ENCODE results near the gene PAN2. TPM values are rescaled to one million over a fixed set of nuclear protein-coding genes. Genes with fewer than 3 reads are reported as not detected.
A peak's percentile ranks its signal among the peaks of the same experiment; 100 is the strongest.

Gene PAN2, protein sequence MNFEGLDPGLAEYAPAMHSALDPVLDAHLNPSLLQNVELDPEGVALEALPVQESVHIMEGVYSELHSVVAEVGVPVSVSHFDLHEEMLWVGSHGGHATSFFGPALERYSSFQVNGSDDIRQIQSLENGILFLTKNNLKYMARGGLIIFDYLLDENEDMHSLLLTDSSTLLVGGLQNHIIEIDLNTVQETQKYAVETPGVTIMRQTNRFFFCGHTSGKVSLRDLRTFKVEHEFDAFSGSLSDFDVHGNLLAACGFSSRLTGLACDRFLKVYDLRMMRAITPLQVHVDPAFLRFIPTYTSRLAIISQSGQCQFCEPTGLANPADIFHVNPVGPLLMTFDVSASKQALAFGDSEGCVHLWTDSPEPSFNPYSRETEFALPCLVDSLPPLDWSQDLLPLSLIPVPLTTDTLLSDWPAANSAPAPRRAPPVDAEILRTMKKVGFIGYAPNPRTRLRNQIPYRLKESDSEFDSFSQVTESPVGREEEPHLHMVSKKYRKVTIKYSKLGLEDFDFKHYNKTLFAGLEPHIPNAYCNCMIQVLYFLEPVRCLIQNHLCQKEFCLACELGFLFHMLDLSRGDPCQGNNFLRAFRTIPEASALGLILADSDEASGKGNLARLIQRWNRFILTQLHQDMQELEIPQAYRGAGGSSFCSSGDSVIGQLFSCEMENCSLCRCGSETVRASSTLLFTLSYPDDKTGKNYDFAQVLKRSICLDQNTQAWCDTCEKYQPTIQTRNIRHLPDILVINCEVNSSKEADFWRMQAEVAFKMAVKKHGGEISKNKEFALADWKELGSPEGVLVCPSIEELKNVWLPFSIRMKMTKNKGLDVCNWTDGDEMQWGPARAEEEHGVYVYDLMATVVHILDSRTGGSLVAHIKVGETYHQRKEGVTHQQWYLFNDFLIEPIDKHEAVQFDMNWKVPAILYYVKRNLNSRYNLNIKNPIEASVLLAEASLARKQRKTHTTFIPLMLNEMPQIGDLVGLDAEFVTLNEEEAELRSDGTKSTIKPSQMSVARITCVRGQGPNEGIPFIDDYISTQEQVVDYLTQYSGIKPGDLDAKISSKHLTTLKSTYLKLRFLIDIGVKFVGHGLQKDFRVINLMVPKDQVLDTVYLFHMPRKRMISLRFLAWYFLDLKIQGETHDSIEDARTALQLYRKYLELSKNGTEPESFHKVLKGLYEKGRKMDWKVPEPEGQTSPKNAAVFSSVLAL
- total RNA-seq (10 to 100 TPM; 40.1 to 83.5 TPM), polyA plus RNA-seq (10 to 100 TPM in 1 of 2 donors, 1 to 10 TPM in 1; 6.1 to 73.2 TPM)
- long read RNA-seq, donor 1, full-length matches to known transcripts, result 3 of 8 reads
- long read RNA-seq, donor 1, partial matches to known transcripts, result 4 of 8 reads
- long read RNA-seq, donor 1, other reads (novel, unspliced or antisense), result 1 of 8 reads
- long read RNA-seq, donor 2, full-length matches to known transcripts, result 1 of 13 reads
- long read RNA-seq, donor 2, partial matches to known transcripts, result 7 of 13 reads
- long read RNA-seq, donor 2, other reads (novel, unspliced or antisense), result 5 of 13 reads

DNA sequence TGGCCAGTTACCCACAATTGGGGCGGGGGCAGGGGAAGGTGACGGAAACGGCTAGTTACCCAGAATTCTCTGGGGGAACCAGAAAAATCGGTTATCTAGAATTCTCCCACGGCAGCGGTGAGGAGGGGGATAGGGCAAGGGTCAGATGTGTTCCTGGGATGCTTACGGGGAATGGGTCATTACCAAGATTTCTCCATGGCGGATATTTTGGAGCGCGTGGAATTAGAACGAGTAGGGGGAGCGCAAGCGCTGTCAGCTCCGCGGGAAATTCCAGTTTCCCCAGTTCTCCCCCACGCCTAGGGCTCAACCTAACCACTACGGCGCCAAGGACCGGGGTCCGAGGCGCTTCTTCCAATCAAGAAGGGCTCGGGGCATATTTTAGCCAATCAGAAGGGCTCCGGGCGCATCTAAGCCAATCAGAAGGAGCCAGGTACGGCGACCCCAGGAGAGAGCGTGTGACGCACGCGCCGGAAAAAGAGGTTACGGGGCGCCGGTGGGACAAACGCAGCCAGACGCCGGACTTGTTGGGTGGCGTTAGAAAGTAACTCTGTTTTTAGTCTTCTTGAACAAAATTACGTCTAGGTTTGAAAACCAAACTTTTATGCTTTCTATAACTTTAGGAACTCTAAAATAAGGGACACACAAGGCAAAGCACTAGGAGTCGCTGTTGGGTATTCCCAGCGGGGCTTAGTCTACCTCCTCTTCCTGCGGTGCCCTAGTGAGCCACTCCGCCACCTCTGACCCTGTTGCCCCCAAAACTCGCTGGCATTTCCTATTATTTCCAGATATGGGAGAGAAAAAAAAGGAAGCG is at the start of gene PAN2:
TSS of gene PAN2 (minus strand) at position 322 of the 811 bp plus-strand sequence. CDS start 906 bp downstream, outside the sequence.
- Histone ChIP-seq H3K4me3 (ENCODE audit: low read length in 2 of 2) (peak within 1 kb of the TSS; percentile 55 to 65), H3K4me1 (ENCODE audit: control insufficient read depth in 1 of 2, insufficient read depth in 2 of 2, low read length in 2 of 2) (no peaks in the 10 kb centered on the region), H3K27ac (ENCODE audit: low read depth in 1 of 2, low read length in 2 of 2) (peak within 1 kb of the TSS; percentile 84 to 87), H3K36me3 (ENCODE audit: control insufficient read depth in 1 of 2, insufficient read depth in 2 of 2, low read length in 1 of 2) (no peaks in the 10 kb centered on the region), H3K27me3 (ENCODE audit: control insufficient read depth in 1 of 2, insufficient read depth in 2 of 2, low read length in 1 of 2) (no peaks in the 10 kb centered on the region), H3K9me3 (ENCODE audit: control insufficient read depth, low read length) (no peaks in the 10 kb centered on the region)
- 0 to 1% methylated on average over 45 of the region's 45 CpGs for WGBS, 2 donors
- DNase-seq (peak; percentile 97), ATAC-seq (ENCODE audit: low FRiP score) (peak; percentile 97)
- intact Hi-C loops (cut with DNase I), result no loop called here

- DNase-seq (peak in 1 of 2 donors; percentile 17), ATAC-seq (ENCODE audit: low FRiP score) (no peak)
- no peaks in the 10 kb centered on the region for H3K4me1 ChIP-seq (ENCODE audit: control insufficient read depth in 1 of 2, insufficient read depth in 2 of 2, low read length in 2 of 2)
- WGBS, 2 donors, result 93 to 94% methylated on average over 16 of the region's 16 CpGs
- H3K4me3 ChIP-seq (ENCODE audit: low read length in 2 of 2), result no peak overlapping the region
- intact Hi-C loops (cut with DNase I), result no loop called here
- no peaks in the 10 kb centered on the region for H3K9me3 ChIP-seq (ENCODE audit: control insufficient read depth, low read length)
- no peak overlapping the region for H3K27ac ChIP-seq (ENCODE audit: low read depth in 1 of 2, low read length in 2 of 2)
- H3K36me3 ChIP-seq (ENCODE audit: control insufficient read depth in 1 of 2, insufficient read depth in 2 of 2, low read length in 1 of 2), result no peaks in the 10 kb centered on the region
- H3K27me3 ChIP-seq (ENCODE audit: control insufficient read depth in 1 of 2, insufficient read depth in 2 of 2, low read length in 1 of 2), result no peaks in the 10 kb centered on the region
These were observed 48.8 kb upstream of the PAN2 start for GRCh38 chr12:56382611-56383010.

DNA sequence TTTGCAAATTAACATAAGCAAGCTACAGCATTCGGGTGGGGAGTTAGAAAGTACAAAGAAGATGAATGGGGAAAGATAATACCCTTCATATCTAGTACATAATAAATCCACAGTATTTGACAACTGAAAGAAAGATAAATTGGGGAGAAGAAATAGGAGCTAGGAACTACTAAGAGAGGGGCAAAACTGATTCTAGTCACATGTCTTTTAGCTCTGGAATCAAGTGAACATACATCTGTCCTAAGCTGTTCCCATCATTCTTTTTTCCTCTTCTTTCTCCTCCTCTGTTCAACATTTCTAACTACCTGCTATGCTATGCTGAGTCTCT is 44.2 kb upstream of the PAN2 start:
- DNase-seq (no peak), ATAC-seq (ENCODE audit: low FRiP score) (no peak)
- H3K36me3 ChIP-seq (ENCODE audit: control insufficient read depth in 1 of 2, insufficient read depth in 2 of 2, low read length in 1 of 2), result no peaks in the 10 kb centered on the region
- no peaks in the 10 kb centered on the region for H3K4me1 ChIP-seq (ENCODE audit: control insufficient read depth in 1 of 2, insufficient read depth in 2 of 2, low read length in 2 of 2)
- no peaks in the 10 kb centered on the region for H3K27me3 ChIP-seq (ENCODE audit: control insufficient read depth in 1 of 2, insufficient read depth in 2 of 2, low read length in 1 of 2)
- H3K27ac ChIP-seq (ENCODE audit: low read depth in 1 of 2, low read length in 2 of 2), result no peak overlapping the region
- H3K4me3 ChIP-seq (ENCODE audit: low read length in 2 of 2), result no peak overlapping the region
- intact Hi-C loops (cut with DNase I), result no loop called here
- no peaks in the 10 kb centered on the region for H3K9me3 ChIP-seq (ENCODE audit: control insufficient read depth, low read length)
- WGBS, 2 donors, result 15 to 31% methylated on average over 1 of the region's 1 CpG

GRCh38 chr12:56377310-56377988 is 43.6 kb upstream of the PAN2 start:
- no peak for DNase-seq
- Histone ChIP-seq H3K36me3 (ENCODE audit: control insufficient read depth in 1 of 2, insufficient read depth in 2 of 2, low read length in 1 of 2) (no peaks in the 10 kb centered on the region), H3K4me1 (ENCODE audit: control insufficient read depth in 1 of 2, insufficient read depth in 2 of 2, low read length in 2 of 2) (no peaks in the 10 kb centered on the region), H3K27ac (ENCODE audit: low read depth in 1 of 2, low read length in 2 of 2) (no peak overlapping the region), H3K27me3 (ENCODE audit: control insufficient read depth in 1 of 2, insufficient read depth in 2 of 2, low read length in 1 of 2) (no peaks in the 10 kb centered on the region), H3K9me3 (ENCODE audit: control insufficient read depth, low read length) (no peaks in the 10 kb centered on the region), H3K4me3 (ENCODE audit: low read length in 2 of 2) (no peak overlapping the region)
- ATAC-seq (ENCODE audit: low FRiP score), result no peak
- WGBS, 2 donors, result 63 to 65% methylated on average over 4 of the region's 4 CpGs
- intact Hi-C loops (cut with DNase I), result no loop called here

DNA sequence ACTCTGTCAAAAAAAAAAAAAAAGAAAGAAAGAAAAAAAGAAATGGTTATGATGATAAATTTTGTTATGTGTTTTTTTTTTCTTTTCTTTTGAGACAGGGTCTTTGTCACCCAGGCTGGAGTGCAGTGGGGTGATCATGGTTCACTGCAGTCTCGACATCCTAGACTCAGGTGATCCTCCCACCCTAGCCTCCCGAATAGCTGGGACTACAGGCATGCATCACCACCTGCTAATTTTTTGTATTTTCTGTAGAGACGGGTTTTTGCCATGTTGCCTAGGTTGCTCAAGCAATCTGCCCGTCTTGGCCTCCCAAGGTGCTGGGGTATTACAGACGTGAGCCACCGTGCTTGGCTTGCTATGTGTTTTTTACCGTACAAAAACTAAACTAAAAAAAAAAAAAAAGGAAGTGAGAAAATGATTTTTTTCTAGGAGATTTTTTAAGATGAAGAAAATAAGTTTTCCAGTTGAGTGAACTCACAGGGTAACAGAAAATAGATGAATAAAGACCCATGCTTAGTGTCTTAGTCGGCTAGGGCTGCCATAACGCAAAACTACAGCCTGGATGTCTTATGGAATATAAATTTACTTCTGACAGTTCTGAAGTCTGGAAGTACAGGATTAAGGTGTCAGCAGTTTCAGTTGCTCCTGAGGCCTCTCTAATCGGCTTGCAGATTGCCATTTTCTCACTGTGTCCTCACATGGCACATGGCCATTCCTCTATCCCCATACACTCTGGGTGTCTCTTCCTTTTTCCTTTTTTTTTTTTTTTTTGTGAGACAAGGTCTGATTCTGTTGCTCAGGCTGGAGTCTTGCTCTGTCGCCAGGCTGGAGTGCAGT is 42.0 kb upstream of the PAN2 start:
- Histone ChIP-seq H3K27me3 (ENCODE audit: control insufficient read depth in 1 of 2, insufficient read depth in 2 of 2, low read length in 1 of 2) (no peaks in the 10 kb centered on the region), H3K4me3 (ENCODE audit: low read length in 2 of 2) (no peak overlapping the region), H3K36me3 (ENCODE audit: control insufficient read depth in 1 of 2, insufficient read depth in 2 of 2, low read length in 1 of 2) (no peaks in the 10 kb centered on the region), H3K27ac (ENCODE audit: low read depth in 1 of 2, low read length in 2 of 2) (no peak overlapping the region), H3K9me3 (ENCODE audit: control insufficient read depth, low read length) (no peaks in the 10 kb centered on the region), H3K4me1 (ENCODE audit: control insufficient read depth in 1 of 2, insufficient read depth in 2 of 2, low read length in 2 of 2) (no peaks in the 10 kb centered on the region)
- 61 to 65% methylated on average over 11 of the region's 11 CpGs for WGBS, 2 donors
- DNase-seq, result peak in 1 of 2 donors; percentile 42
- no peak for ATAC-seq (ENCODE audit: low FRiP score)
- intact Hi-C loops (cut with DNase I), result no loop called here

- 67 to 73% methylated on average over 7 of the region's 7 CpGs for whole genome bisulfite sequencing, 2 donors
- Histone ChIP-seq H3K36me3 (ENCODE audit: control insufficient read depth in 1 of 2, insufficient read depth in 2 of 2, low read length in 1 of 2) (no peaks in the 10 kb centered on the region), H3K27me3 (ENCODE audit: control insufficient read depth in 1 of 2, insufficient read depth in 2 of 2, low read length in 1 of 2) (no peaks in the 10 kb centered on the region), H3K4me1 (ENCODE audit: control insufficient read depth in 1 of 2, insufficient read depth in 2 of 2, low read length in 2 of 2) (no peaks in the 10 kb centered on the region), H3K4me3 (ENCODE audit: low read length in 2 of 2) (no peak overlapping the region), H3K9me3 (ENCODE audit: control insufficient read depth, low read length) (no peaks in the 10 kb centered on the region), H3K27ac (ENCODE audit: low read depth in 1 of 2, low read length in 2 of 2) (no peak overlapping the region)
- peak in 1 of 2 donors; percentile 16 for DNase-seq
- ATAC-seq (ENCODE audit: low FRiP score), result no peak
- intact Hi-C loops (cut with DNase I), result no loop called here
These were observed 41.2 kb upstream of the PAN2 start for GRCh38 chr12:56374726-56375597.

Measured in aorta (tissue), 5 donors.